Gastroesophageal sphincter (tissue), 3 donors: ENCODE measurements around the gene KLHL29.

Experiments
- CTCF ChIP-seq, 4 experiments: fragments of 200-600 bp in 2 of 4; fragments of 450-650 bp in 2 of 4; sonication (generic) in 1 of 4; IDR thresholded peaks; one replicate each; pipeline ENCODE4 v1.5.1; 2017 to 2019; ENCODE audit warnings: antibody characterized with exemption in 4 of 4, mild to moderate bottlenecking in 2 of 4, moderate library complexity in 2 of 4
- POLR2A ChIP-seq, 2 donors: fragments of 450-650 bp; IDR thresholded peaks; one replicate each; pipeline ENCODE4 v1.6.1; 2017; ENCODE audit warnings: antibody characterized with exemption in 2 of 2, mild to moderate bottlenecking in 2 of 2, moderate library complexity in 1 of 2

DNA sequence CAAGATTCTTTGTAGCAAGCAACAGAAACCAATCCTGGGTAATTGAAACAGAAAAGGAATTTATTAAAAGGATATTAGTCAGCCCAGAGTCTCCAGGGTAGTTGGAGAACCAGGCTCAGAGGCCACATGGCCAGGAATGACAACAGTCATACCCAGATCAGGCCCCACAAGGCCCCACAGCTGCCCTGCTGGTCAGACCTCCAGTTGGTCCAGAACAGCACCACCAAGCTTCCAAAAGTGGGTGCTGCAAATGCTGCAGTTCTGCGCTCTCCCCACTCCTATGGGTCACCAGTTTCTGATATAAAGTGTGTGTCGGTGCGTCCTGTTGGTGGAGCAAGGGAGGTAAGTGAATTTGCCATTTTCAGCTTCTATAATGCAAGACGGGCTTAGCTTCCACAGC is 29.9 kb downstream of the KLHL29 start:
- TF ChIP-seq POLR2A (IDR thresholded peaks at IDR 0.05), result no peak
- TF ChIP-seq CTCF (IDR thresholded peaks at IDR 0.05), result no peak
